ENCODE results near the gene LLGL2.
A peak's percentile ranks its signal among the peaks of the same experiment; 100 is the strongest.

Gene LLGL2

DNA sequence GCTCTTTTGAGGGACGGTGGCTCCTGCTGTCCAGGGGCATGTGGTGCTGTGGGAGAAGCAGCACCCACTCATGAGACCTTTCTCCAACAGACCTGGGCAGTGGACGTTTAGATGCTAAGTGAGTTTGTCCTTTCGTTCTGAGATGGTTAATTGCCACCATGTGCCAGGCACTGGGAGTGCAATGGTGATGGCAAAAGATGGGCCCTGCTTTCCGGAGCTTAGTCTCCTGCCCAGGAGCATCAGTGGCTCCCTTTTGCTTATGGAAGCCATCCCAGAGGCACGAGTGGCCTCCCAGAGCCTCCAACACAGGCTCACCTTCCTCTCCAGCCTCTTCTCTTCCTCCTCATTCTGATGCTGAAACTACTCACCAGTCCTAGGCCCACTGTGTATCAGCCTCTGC lies 38.5 kb upstream of the LLGL2 start:
- TF ChIP-seq, protein P1, sequence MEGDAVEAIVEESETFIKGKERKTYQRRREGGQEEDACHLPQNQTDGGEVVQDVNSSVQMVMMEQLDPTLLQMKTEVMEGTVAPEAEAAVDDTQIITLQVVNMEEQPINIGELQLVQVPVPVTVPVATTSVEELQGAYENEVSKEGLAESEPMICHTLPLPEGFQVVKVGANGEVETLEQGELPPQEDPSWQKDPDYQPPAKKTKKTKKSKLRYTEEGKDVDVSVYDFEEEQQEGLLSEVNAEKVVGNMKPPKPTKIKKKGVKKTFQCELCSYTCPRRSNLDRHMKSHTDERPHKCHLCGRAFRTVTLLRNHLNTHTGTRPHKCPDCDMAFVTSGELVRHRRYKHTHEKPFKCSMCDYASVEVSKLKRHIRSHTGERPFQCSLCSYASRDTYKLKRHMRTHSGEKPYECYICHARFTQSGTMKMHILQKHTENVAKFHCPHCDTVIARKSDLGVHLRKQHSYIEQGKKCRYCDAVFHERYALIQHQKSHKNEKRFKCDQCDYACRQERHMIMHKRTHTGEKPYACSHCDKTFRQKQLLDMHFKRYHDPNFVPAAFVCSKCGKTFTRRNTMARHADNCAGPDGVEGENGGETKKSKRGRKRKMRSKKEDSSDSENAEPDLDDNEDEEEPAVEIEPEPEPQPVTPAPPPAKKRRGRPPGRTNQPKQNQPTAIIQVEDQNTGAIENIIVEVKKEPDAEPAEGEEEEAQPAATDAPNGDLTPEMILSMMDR (IDR thresholded peaks at IDR 0.05; ENCODE audit: insufficient read depth, low read length, poor library complexity, severe bottlenecking) = no peak
- DNase-seq (ENCODE audit: extremely low read depth, insufficient read length) = no peak
- no peaks in the 10 kb centered on the region for H3K27me3 ChIP-seq (replicated peaks; ENCODE audit: control insufficient read depth, insufficient read depth, low read length)
- no peak overlapping the region for H3K4me3 ChIP-seq (replicated peaks; ENCODE audit: low read depth, low read length)
- peaks cover 10% of the 10 kb centered on the region for H3K36me3 ChIP-seq (ENCODE audit: control insufficient read depth, insufficient read depth, low read length)

DNA sequence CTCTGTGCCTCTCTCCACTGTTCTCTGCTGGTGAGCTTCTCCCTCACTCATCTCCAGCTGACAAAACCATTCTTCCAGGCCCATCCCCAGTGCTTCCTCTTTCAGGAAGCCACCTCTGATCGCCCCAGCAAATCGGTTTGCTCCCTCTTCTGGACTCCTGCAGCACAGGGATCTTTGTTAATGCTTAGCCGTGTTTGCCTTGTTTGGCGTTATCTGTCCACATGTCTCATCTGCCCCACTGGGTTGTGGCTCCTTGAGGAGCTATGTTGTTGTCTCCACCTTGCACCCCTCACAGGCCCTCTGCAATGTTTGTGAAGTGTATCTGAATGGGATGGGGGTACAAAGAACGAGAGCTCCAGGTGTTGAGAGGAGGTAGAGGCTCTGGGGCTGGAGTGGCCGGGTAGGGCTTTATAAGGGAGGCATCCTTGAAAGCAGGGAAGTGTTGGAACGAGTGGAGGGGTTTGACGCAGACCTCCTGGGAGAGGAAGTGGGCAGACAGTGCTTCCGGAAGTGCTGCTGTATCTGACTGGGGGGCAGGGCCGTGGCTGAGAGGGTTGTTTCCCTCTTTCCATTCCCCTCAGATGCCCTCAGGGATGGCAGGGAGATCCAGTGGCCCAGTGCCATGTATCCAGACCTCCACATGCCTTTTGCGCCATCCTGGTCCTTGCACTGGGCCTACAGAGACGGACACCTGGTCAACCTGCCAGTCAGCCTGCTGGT lies 38.0 kb upstream of the LLGL2 start:
- TF ChIP-seq, protein P1 (IDR thresholded peaks at IDR 0.05; ENCODE audit: insufficient read depth, low read length, poor library complexity, severe bottlenecking) = peak; percentile 13
- Histone ChIP-seq H3K36me3 (ENCODE audit: control insufficient read depth, insufficient read depth, low read length) (peaks cover 12% of the 10 kb centered on the region), H3K27me3 (replicated peaks; ENCODE audit: control insufficient read depth, insufficient read depth, low read length) (no peaks in the 10 kb centered on the region), H3K4me3 (replicated peaks; ENCODE audit: low read depth, low read length) (no peak overlapping the region)
- DNase-seq (ENCODE audit: extremely low read depth, insufficient read length) = peak; percentile 52

DNA sequence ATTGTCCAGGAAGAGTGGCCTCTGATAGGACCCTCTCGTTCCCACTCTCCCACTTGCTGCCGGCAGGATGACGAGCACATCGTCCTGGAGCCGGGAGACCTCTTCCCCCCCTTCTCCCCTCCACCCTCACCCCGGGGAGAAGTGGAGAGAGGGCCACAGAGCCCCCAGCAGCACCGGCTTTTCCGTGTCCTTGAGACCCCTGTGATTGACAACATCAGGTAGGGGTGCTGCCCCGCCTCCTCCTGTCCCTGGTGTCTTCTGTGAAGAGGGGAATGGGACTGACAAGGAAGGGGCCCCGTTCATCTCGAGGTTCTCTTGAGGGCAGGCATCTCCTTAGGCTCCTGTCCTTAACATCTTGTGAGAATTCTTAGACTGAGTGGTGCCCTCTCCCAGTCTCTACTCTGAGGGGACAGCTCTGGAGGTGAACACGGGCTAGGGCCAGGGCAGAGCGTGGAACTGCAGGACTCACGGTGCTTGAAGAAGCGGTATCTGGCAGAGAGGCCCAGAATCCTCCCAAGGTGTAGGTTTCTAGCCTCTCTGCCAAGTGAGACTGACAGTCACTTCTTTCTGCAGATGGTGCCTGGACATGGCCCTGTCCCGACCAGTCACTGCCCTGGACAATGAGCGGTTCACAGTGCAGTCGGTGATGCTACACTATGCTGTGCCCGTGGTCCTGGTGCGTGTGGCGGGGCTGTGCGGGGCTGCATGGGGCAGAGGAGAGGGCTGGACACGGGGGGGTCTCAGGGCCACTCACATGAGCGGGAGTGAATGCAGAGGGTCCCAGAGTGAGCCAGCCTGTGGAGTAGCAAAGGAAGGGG lies 36.6 kb upstream of the LLGL2 start:
- TF ChIP-seq, protein P1 (IDR thresholded peaks at IDR 0.05; ENCODE audit: insufficient read depth, low read length, poor library complexity, severe bottlenecking) = no peak
- H3K36me3 ChIP-seq (ENCODE audit: control insufficient read depth, insufficient read depth, low read length) = peaks cover 17% of the 10 kb centered on the region

DNA sequence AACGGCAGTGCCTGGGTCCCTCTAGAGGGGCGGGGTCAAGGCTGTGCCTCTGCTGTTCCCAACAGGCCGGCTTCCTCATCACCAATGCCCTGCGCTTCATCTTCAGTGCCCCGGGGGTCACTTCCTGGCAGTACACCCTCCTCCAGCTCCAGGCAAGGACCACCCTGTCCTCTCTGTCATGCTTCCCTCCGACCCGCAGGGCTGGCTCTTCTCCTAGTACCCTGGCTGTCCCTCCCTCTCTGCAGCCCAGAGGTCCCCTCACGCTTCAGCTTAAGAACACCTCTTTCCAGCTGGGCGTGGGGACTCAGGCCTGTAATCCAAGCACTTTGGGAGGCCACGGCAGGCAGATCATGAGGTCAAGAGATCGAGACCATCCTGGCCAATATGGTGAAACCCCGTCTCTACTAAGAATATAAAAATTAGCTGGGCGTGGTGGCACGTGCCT lies 36.0 kb upstream of the LLGL2 start:
- no peak overlapping the region for H3K4me3 ChIP-seq (replicated peaks; ENCODE audit: low read depth, low read length)
- TF ChIP-seq, protein P1 (IDR thresholded peaks at IDR 0.05; ENCODE audit: insufficient read depth, low read length, poor library complexity, severe bottlenecking) = no peak

More for the DNA sequence above, 36.6 kb upstream of the LLGL2 start:
- DNase-seq (ENCODE audit: extremely low read depth, insufficient read length) = no peak
- no peaks in the 10 kb centered on the region for H3K27me3 ChIP-seq (replicated peaks; ENCODE audit: control insufficient read depth, insufficient read depth, low read length)
- H3K4me3 ChIP-seq (replicated peaks; ENCODE audit: low read depth, low read length) = no peak overlapping the region

DNA sequence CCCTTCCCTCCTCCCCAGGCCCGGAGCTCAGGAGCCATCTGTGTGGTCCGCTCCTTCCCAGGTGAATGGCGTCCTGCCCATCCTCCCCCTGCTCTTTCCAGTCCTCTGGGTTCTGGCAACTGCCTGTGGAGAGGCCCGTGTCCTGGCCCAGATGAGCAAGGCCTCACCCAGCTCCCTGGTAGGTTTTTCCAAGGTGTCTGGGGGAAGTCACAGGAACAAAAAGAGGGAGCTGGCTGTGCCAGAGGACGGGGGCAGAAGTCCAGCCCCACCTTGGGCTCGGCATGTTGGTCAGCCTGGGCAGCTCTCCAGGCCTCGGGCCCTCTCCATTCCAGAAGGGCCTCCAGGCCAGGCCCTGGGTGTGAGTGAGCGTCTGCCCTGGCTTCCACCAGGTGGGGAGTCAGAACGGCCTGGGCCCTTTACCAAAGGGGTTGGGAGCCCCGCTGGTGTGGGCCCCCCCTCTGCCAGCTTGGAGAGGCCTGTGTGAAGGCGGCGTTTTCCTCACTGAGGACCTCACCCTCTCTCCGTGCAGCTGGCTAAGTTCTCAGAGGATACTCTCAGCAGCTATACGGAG lies 35.2 kb upstream of the LLGL2 start:
- DNase-seq (ENCODE audit: extremely low read depth, insufficient read length) = no peak
- H3K4me3 ChIP-seq (replicated peaks; ENCODE audit: low read depth, low read length) = no peak overlapping the region
- peaks cover 21% of the 10 kb centered on the region for H3K36me3 ChIP-seq (ENCODE audit: control insufficient read depth, insufficient read depth, low read length)
- TF ChIP-seq, protein P1 (IDR thresholded peaks at IDR 0.05; ENCODE audit: insufficient read depth, low read length, poor library complexity, severe bottlenecking) = no peak
- no peaks in the 10 kb centered on the region for H3K27me3 ChIP-seq (replicated peaks; ENCODE audit: control insufficient read depth, insufficient read depth, low read length)

More for the DNA sequence above, 36.0 kb upstream of the LLGL2 start:
- H3K27me3 ChIP-seq (replicated peaks; ENCODE audit: control insufficient read depth, insufficient read depth, low read length) = no peaks in the 10 kb centered on the region
- peaks cover 19% of the 10 kb centered on the region for H3K36me3 ChIP-seq (ENCODE audit: control insufficient read depth, insufficient read depth, low read length)
- no peak for DNase-seq (ENCODE audit: extremely low read depth, insufficient read length)
